GM23248 (cell line): ENCODE data around the gene GRK3.

Experiments used
- EZH2 ChIP-seq: fragments of 200-600 bp; sonication (generic); IDR thresholded peaks from 2 replicates; pipeline ENCODE4 v1.6.1; 2018; ENCODE audit warnings: antibody characterized with exemption, mild to moderate bottlenecking; ENCODE audit not compliant: insufficient read depth, poor library complexity, severe bottlenecking
- EZH2phosphoT487 ChIP-seq: fragments of 200-600 bp; sonication (generic); IDR thresholded peaks from 2 replicates; pipeline ENCODE4 v1.6.1; 2018; ENCODE audit warnings: antibody characterized with exemption, moderate library complexity, mild to moderate bottlenecking, low read depth; ENCODE audit not compliant: insufficient read depth

GRCh38 chr22:25666308-25666707 is 101.8 kb downstream of the GRK3 start:
- TF ChIP-seq EZH2phosphoT487: no peak
- no peak for TF ChIP-seq EZH2
